IMR-90 (cell line): Measurements from ENCODE around the gene HDAC9. TPM values are rescaled to one million over a fixed set of nuclear protein-coding genes. Genes with fewer than 3 reads are reported as not detected.

Experiments used
- ATAC-seq: fragments of 200-7000 bp; cut with Tn5 transposase; 2 replicates; pipeline ENCODE4 v1.9.1; 2020; ENCODE audit warnings: low read depth, mild to moderate bottlenecking, moderate library complexity
- BruUV-seq: library from RNA; stranded (reverse); fragments of 400-500 nt; replicated peaks from 2 replicates; lab custom pipeline; 2021; lab: Mats Ljungman, UMichigan
- CTCF ChIA-PET: fragments of 300-600 bp; formaldehyde crosslinking; extraction: SDS; loops from one replicate; lab custom pipeline; 2021; ENCODE audit warnings: antibody characterized with exemption; lab: Yijun Ruan, JAX
- POLR2A ChIA-PET: fragments of 300-600 bp; sonication (Branson Sonifier 250); formaldehyde crosslinking; loops from one replicate; lab custom pipeline; 2022; ENCODE audit warnings: antibody characterized with exemption; ENCODE audit not compliant: unreplicated experiment; lab: Charles Lee
- DNase-seq: peaks from one replicate; pipeline ENCODE4 v3.0.0; 2013
- H2AFZ ChIP-seq: replicated peaks from 2 replicates; pipeline ENCODE3; 2013; ENCODE audit warnings: low read length, mild to moderate bottlenecking; ENCODE audit not compliant: poor library complexity
- H2AK5ac ChIP-seq: 2 replicates; pipeline ENCODE4 v1.6.1; 2013; ENCODE audit warnings: low read depth, low read length, inconsistent platforms
- H2AK9ac ChIP-seq: replicated peaks from 2 replicates; pipeline ENCODE3; 2013; ENCODE audit warnings: mild to moderate bottlenecking, low read depth, low read length, moderate library complexity; ENCODE audit not compliant: poor library complexity
- H2BK120ac ChIP-seq: 2 replicates; pipeline ENCODE4 v1.6.1; 2013; ENCODE audit warnings: low read depth, low read length, inconsistent platforms
- H2BK15ac ChIP-seq: 3 replicates; pipeline ENCODE4 v1.6.1; 2013; ENCODE audit warnings: low read depth, low read length, inconsistent platforms
- H2BK20ac ChIP-seq: 2 replicates; pipeline ENCODE4 v1.6.1; 2013; ENCODE audit warnings: low read depth, mild to moderate bottlenecking, inconsistent platforms, low read length, moderate library complexity
- H2BK5ac ChIP-seq: 2 replicates; pipeline ENCODE4 v1.6.1; 2013; ENCODE audit warnings: mild to moderate bottlenecking, low read depth, low read length, inconsistent platforms; ENCODE audit not compliant: poor library complexity, severe bottlenecking
- H3K14ac ChIP-seq: replicated peaks from 2 replicates; pipeline ENCODE4 v1.6.1; 2013; ENCODE audit warnings: low read depth, low read length, inconsistent platforms
- H3K18ac ChIP-seq: 2 replicates; pipeline ENCODE4 v1.6.1; 2013; ENCODE audit warnings: low read depth, low read length, control low read depth
- H3K23ac ChIP-seq: 2 replicates; pipeline ENCODE4 v1.6.1; 2013; ENCODE audit warnings: low read depth, low read length, inconsistent platforms
- H3K27ac ChIP-seq: 2 replicates; pipeline ENCODE4 v1.5.1; 2013; ENCODE audit warnings: mild to moderate bottlenecking, control low read depth, low read length; ENCODE audit not compliant: insufficient read depth
- H3K27me3 ChIP-seq: 2 replicates; pipeline ENCODE4 v1.6.1; 2013; ENCODE audit warnings: low read length; ENCODE audit not compliant: control insufficient read depth, insufficient read depth
- H3K36me3 ChIP-seq: 2 replicates; pipeline ENCODE4 v1.6.1; 2013; ENCODE audit warnings: low read length, mixed read lengths; ENCODE audit not compliant: control insufficient read depth, insufficient read depth
- H3K4ac ChIP-seq: 2 replicates; pipeline ENCODE4 v1.6.1; 2013; ENCODE audit warnings: low read depth, low read length, inconsistent platforms
- H3K4me1 ChIP-seq: 2 replicates; pipeline ENCODE4 v1.6.1; 2013; ENCODE audit warnings: low read length, mixed read lengths; ENCODE audit not compliant: control insufficient read depth, insufficient read depth
- H3K4me2 ChIP-seq: 2 replicates; pipeline ENCODE4 v1.6.1; 2013; ENCODE audit warnings: low read depth, mild to moderate bottlenecking, control low read depth, low read length, moderate library complexity
- H3K4me3 ChIP-seq: 2 replicates; pipeline ENCODE4 v1.5.1; 2013; ENCODE audit warnings: low read depth, mild to moderate bottlenecking, control low read depth, low read length, moderate library complexity; ENCODE audit not compliant: insufficient read depth
- H3K56ac ChIP-seq: 2 replicates; pipeline ENCODE4 v1.6.1; 2013; ENCODE audit warnings: low read length, inconsistent platforms; ENCODE audit not compliant: insufficient read depth; ENCODE audit errors: extremely low read depth
- H3K79me1 ChIP-seq, 2 experiments: 2 replicates each; pipeline ENCODE4 v1.6.1; 2013; ENCODE audit warnings: low read length in 2 of 2, inconsistent platforms in 1 of 2, low read depth in 1 of 2
- H3K9ac ChIP-seq: 2 replicates; pipeline ENCODE4 v1.6.1; 2013; ENCODE audit warnings: low read depth, low read length, control low read depth
- H3K9me1 ChIP-seq: 2 replicates; pipeline ENCODE4 v1.6.1; 2013; ENCODE audit warnings: low read length, inconsistent platforms; ENCODE audit not compliant: insufficient read depth
- H3K9me3 ChIP-seq: 2 replicates; pipeline ENCODE4 v1.6.1; 2013; ENCODE audit warnings: low read length; ENCODE audit not compliant: control insufficient read depth, insufficient read depth
- H4K20me1 ChIP-seq: 2 replicates; pipeline ENCODE4 v1.6.1; 2013; ENCODE audit warnings: low read length, inconsistent platforms; ENCODE audit not compliant: insufficient read depth
- H4K5ac ChIP-seq: 2 replicates; pipeline ENCODE4 v1.6.1; 2013; ENCODE audit warnings: mild to moderate bottlenecking, low read depth, low read length, control low read depth
- H4K8ac ChIP-seq, 2 experiments: 2 replicates each; pipeline ENCODE4 v1.6.1; 2013; ENCODE audit warnings: low read depth in 2 of 2, low read length in 2 of 2, control low read depth in 1 of 2, inconsistent platforms in 1 of 2
- H4K91ac ChIP-seq: 2 replicates; pipeline ENCODE4 v1.6.1; 2013; ENCODE audit warnings: low read depth, low read length, inconsistent platforms; ENCODE audit not compliant: insufficient read depth
- BHLHE40 ChIP-seq: fragments of 150-350 bp; IDR thresholded peaks from 2 replicates; pipeline ENCODE4 v1.6.1; 2016; ENCODE audit warnings: mild to moderate bottlenecking, low read depth, low read length
- CEBPB ChIP-seq: IDR thresholded peaks from 2 replicates; pipeline ENCODE4 v1.6.1; 2012; ENCODE audit warnings: low read depth, low read length, improper control_type of control experiment
- CHD1 ChIP-seq: IDR thresholded peaks from 2 replicates; pipeline ENCODE4 v1.6.1; 2012; ENCODE audit warnings: low read depth, low read length, improper control_type of control experiment
- CTCF ChIP-seq: conservative IDR thresholded peaks from 2 replicates; pipeline ENCODE4 v1.5.1; 2012; ENCODE audit warnings: mild to moderate bottlenecking, low read depth, low read length, improper control_type of control experiment
- FOS ChIP-seq: fragments of 150-350 bp; IDR thresholded peaks from 2 replicates; pipeline ENCODE4 v1.6.1; 2016; ENCODE audit warnings: low read depth, low read length
- MAFK ChIP-seq: IDR thresholded peaks from 2 replicates; pipeline ENCODE4 v1.6.1; 2012; ENCODE audit warnings: low read depth, low read length, improper control_type of control experiment
- MXI1 ChIP-seq: IDR thresholded peaks from 2 replicates; pipeline ENCODE4 v1.6.1; 2012; ENCODE audit warnings: low read depth, mild to moderate bottlenecking, low read length, moderate library complexity, borderline replicate concordance
- NFE2L2 ChIP-seq: fragments of 150-350 bp; IDR thresholded peaks from 2 replicates; pipeline ENCODE4 v1.6.1; 2016; ENCODE audit warnings: low read depth, mild to moderate bottlenecking, low read length
- POLR2A ChIP-seq: IDR thresholded peaks from 2 replicates; pipeline ENCODE4 v1.6.1; 2012; ENCODE audit warnings: mild to moderate bottlenecking, low read depth, low read length
- RAD21 ChIP-seq: IDR thresholded peaks from 2 replicates; pipeline ENCODE4 v1.6.1; 2012; ENCODE audit warnings: low read length, improper control_type of control experiment
- RCOR1 ChIP-seq: IDR thresholded peaks from 2 replicates; pipeline ENCODE4 v1.6.1; 2012; ENCODE audit warnings: mild to moderate bottlenecking, low read length, improper control_type of control experiment; ENCODE audit not compliant: insufficient replicate concordance
- RFX5 ChIP-seq: IDR thresholded peaks from 2 replicates; pipeline ENCODE4 v1.8.0; 2012; ENCODE audit warnings: low read depth, mild to moderate bottlenecking, low read length, moderate library complexity
- SMC3 ChIP-seq: fragments of 150-350 bp; IDR thresholded peaks from 2 replicates; pipeline ENCODE4 v1.6.1; 2016; ENCODE audit warnings: low read depth, mild to moderate bottlenecking, antibody characterized with exemption, low read length, moderate library complexity
- USF2 ChIP-seq: fragments of 150-350 bp; IDR thresholded peaks from 2 replicates; pipeline ENCODE4 v1.6.1; 2017; ENCODE audit warnings: mild to moderate bottlenecking, antibody characterized with exemption, low read length, low read depth
- WGBS, 2 experiments: methylation state at CpG; one replicate each; pipeline versions ENCODE4 v1.1.5 to v1.1.7; 2013; ENCODE audit warnings: missing lambda C conversion rate in 2 of 2; ENCODE audit not compliant: insufficient read length in 1 of 2; ENCODE audit errors: extremely low coverage in 2 of 2; 5-methylcytosine and 5-hydroxymethylcytosine counted together
- dilution Hi-C: fragments of 300-500 bp; cut with HindIII; formaldehyde crosslinking; loops from one replicate; pipeline ENCODE4 v1.14.3; 2018; ENCODE audit warnings: low sequenced_read_pairs; ENCODE audit not compliant: unreplicated experiment
- in situ Hi-C: fragments of 300-500 bp; cut with MboI; formaldehyde crosslinking; loops from 3 replicates; pipeline ENCODE4 v1.14.3; 2019; ENCODE audit warnings: low sequenced_read_pairs, inconsistent platforms, mixed read lengths
- intact Hi-C: fragments of 100-400 bp; cut with micrococcal nuclease; formaldehyde crosslinking; loops from 2 replicates; pipeline ENCODE4 v1.10.0; 2022
- polyA plus RNA-seq, 3 experiments: library from polyadenylated mRNA; depleted of rRNA; stranded (reverse); fragments of >200 nt; gene quantifications; 2 replicates each; pipeline ENCODE4 v1.2.3, GENCODE V29; 2012; ENCODE audit warnings: low replicate concordance in 1 of 3
- total RNA-seq: library from RNA; depleted of rRNA; stranded (reverse); fragments of >200 nt; gene quantifications from 2 replicates; pipeline ENCODE4 v1.2.3, GENCODE V29; 2012
- TF ChIP-seq, protein P1 (sequence below): fragments of 150-350 bp; IDR thresholded peaks from 2 replicates; pipeline ENCODE4 v1.6.1; 2016; ENCODE audit warnings: low read depth, mild to moderate bottlenecking, low read length, moderate library complexity, borderline replicate concordance

HDAC9 gene
- total and polyA plus RNA-seq, 2 of the 4 experiments (the other 2 are of a cell fraction) = 4.3 to 24.7 TPM

GRCh38 chr7:18755793-18756192, 260.2 kb downstream of the HDAC9 start:
- H3K14ac ChIP-seq = no peak overlapping the region
- no peak for TF ChIP-seq CHD1
- no peak for TF ChIP-seq RFX5
- TF ChIP-seq, protein P1, sequence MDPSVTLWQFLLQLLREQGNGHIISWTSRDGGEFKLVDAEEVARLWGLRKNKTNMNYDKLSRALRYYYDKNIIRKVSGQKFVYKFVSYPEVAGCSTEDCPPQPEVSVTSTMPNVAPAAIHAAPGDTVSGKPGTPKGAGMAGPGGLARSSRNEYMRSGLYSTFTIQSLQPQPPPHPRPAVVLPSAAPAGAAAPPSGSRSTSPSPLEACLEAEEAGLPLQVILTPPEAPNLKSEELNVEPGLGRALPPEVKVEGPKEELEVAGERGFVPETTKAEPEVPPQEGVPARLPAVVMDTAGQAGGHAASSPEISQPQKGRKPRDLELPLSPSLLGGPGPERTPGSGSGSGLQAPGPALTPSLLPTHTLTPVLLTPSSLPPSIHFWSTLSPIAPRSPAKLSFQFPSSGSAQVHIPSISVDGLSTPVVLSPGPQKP = no peak
- TF ChIP-seq MAFK = no peak
- TF ChIP-seq POLR2A = no peak
- no peak for TF ChIP-seq RCOR1
- TF ChIP-seq NFE2L2 = no peak
- no peak for TF ChIP-seq FOS
- TF ChIP-seq SMC3 = no peak
- TF ChIP-seq CTCF = no peak
- TF ChIP-seq CEBPB = no peak
- TF ChIP-seq BHLHE40 = no peak
- TF ChIP-seq RAD21 = no peak
- no peak for TF ChIP-seq MXI1
- TF ChIP-seq USF2 = no peak
- H2BK20ac ChIP-seq = no peak overlapping the region
- no peak overlapping the region for H4K91ac ChIP-seq
- no peaks in the 10 kb centered on the region for H3K9me1 ChIP-seq
- H2BK5ac ChIP-seq = no peak overlapping the region
- no peaks in the 10 kb centered on the region for H4K20me1 ChIP-seq
- no peak overlapping the region for H4K8ac ChIP-seq
- intact Hi-C loops (loop anchor here (10.0 kb wide), 1 partner anchor 359 kb away; the partner anchor contains the start of gene TWIST1), dilution Hi-C loops (no loop called here), in situ Hi-C loops (no loop called here)
- ChIA-PET CTCF (no interaction called here), POLR2A (no interaction called here)
- no peak overlapping the region for H3K23ac ChIP-seq
- ATAC-seq (no peak), DNase-seq (no peak)
- no peaks in the 10 kb centered on the region for H3K36me3 ChIP-seq
- H2AFZ ChIP-seq = no peak overlapping the region
- H4K5ac ChIP-seq = no peak overlapping the region
- H3K79me1 ChIP-seq = no peaks in the 10 kb centered on the region
- WGBS, 2 experiments = no CpG with 5 or more reads among the region's 4 CpGs
- H3K9ac ChIP-seq = no peak overlapping the region
- peaks cover 3% of the 10 kb centered on the region; the same call in 1 of the 2 replicates for H3K4me1 ChIP-seq
- H3K4me2 ChIP-seq = no peak overlapping the region
- no peak overlapping the region for H3K4ac ChIP-seq
- no peak overlapping the region for H2AK5ac ChIP-seq
- no peak overlapping the region for H2BK15ac ChIP-seq
- H3K56ac ChIP-seq = no peak overlapping the region
- no peak overlapping the region for H3K18ac ChIP-seq
- no peak overlapping the region for H2BK120ac ChIP-seq
- BruUV-seq = no TSS peak
- H3K27ac ChIP-seq = no peak overlapping the region
- no peak overlapping the region for H2AK9ac ChIP-seq
- no peaks in the 10 kb centered on the region for H3K27me3 ChIP-seq
- no peaks in the 10 kb centered on the region for H3K9me3 ChIP-seq
- H3K4me3 ChIP-seq = no peak overlapping the region
